Measurements from ENCODE around the gene BARX1.
A peak's percentile ranks its signal among the peaks of the same experiment; 100 is the strongest.
"Not testable (repeated sequence)": the region's sequence is repeated elsewhere in the genome, so short reads cannot be mapped to it uniquely, and the experiment has no call there.

Gene BARX1, protein sequence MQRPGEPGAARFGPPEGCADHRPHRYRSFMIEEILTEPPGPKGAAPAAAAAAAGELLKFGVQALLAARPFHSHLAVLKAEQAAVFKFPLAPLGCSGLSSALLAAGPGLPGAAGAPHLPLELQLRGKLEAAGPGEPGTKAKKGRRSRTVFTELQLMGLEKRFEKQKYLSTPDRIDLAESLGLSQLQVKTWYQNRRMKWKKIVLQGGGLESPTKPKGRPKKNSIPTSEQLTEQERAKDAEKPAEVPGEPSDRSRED
- long read RNA-seq, donor 1, partial matches to known transcripts: 0 of 1 reads
- long read RNA-seq, donor 1, other reads (novel, unspliced or antisense): 0 of 1 reads
- long read RNA-seq, donor 2: 0 reads
- long read RNA-seq, donor 3: 0 reads
- long read RNA-seq, donor 4: 0 reads
- long read RNA-seq, donor 5, partial matches to known transcripts: 0 of 2 reads
- long read RNA-seq, donor 5, other reads (novel, unspliced or antisense): 0 of 2 reads
- long read RNA-seq, donor 6: 0 reads
- long read RNA-seq, donor 7, partial matches to known transcripts: 0 of 1 reads
- long read RNA-seq, donor 7, other reads (novel, unspliced or antisense): 0 of 1 reads
- long read RNA-seq, donor 8: 0 reads

DNA sequence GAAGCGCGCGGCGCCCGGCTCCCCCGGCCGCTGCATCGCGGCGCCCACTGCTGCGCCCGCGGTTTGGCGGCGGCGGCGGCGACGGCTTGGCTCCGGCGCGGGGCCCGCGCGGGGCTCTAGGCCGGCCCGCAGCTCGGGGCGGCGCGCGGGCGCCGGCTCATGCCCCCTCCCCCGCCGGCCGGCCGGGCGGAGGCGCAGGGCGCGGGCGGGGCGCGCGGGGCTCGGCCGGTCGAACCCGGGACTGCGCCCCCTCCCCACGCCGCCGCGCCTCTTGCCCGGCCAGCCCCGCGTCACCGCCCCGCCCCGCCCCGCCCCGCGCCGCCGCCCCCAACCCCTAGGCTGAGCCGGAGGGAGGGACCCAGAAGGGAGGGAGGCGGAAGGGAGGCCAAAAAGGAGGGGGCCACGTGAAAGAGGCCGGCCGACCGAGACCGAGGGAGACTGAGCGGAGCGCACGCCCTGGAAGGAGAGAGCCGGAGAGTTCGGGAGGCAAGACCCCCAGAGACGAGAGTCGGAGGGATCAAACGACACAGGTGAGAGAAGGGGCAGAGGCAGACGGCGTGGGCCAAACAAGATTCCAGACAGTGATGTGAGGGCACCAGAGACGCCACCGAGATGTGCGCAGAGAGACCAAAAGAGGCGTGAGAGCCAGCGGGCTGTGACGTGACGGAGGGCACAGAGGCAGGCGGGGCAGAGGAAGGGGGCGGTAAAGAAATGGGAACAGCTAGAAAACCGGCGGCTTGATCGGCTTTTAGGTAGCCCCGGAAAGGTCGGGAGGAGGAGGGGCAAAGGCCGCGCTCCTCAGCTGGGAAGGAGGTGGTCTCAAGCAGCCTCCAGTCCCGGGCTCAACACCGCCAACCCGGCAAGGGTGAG is at the start of gene BARX1:
Gene BARX1 (minus strand): TSS at position 245 of the 870 bp plus-strand sequence. CDS start 209 bp downstream, at position 36.
- peak; percentile 67 for DNase-seq

DNA sequence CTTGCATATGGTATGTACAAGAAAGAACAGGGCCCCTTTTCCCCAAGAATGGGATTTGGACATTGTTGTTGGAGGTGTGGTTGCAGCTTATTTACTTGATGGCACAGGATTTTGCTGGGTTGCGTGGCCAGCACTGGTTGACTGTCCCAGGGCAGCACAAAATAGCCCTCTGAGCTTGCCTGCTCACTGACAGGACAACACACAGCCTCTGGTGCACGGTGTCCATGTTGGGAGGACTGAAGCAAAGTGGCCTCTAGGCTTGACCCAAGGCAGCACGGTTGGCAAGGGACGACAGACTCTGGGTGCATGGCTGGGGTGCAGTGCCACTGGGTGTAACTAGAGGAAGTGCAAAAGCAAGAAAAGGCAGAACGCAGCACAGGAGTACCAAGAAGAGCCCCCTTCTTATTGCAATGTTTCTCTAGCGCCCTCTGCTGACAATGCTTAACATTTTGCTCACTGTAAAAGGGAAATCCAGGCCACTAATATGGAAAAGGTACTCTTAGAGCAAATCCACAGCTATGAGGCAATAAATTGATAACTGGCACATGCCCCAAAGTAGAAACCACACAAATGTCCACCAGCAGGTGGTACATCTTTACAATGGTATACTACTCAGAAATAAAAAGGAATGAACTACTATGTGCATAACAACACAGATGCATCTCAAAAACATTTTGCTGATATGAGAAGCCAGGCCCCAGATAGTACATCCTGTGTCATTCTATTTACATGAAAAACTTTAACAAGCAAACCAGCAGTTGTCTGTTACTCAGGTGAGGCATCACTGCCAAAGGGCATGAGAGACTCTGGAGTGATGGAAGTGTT is 47.4 kb upstream of the BARX1 start:
- peak; percentile 35 for DNase-seq

DNA sequence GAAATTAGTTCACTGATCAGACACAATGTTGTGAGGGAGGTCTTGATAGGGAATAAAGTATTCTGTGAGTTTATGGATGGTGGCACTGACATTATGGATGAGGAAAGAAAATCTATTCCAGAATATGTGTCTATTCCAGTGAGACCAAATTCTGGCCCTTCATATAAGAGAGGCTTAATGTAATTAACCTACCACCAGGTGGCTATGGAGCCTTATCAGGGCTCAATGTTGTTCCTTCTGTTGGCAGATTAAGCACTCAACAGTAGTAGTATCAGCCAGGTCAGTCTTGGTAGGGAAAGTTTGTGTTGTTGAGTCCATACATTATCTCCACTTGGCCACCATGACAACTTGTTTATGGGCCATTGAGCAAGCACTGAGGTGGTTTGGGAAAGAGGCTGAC is 41.7 kb upstream of the BARX1 start:
- DNase-seq: no peak

DNA sequence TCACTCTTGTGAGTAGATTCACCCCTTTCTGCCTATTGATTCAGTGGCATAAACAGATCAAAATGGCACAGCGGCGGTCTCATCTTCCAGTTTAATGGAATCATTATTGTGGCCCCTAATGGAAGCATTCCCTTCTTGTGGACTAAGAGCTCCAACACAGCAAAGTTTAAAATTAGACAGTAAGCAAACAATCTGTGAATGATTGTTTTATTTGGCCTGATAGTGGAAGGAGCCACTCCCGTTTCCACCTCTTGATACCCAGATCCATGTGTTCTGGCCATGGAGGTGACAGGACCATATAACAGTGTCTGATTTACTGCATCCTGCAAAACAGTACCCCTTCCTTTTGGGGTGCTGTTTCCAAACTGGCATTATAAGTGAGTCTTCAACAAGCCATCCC is 41.2 kb upstream of the BARX1 start:
- no peak for DNase-seq

DNA sequence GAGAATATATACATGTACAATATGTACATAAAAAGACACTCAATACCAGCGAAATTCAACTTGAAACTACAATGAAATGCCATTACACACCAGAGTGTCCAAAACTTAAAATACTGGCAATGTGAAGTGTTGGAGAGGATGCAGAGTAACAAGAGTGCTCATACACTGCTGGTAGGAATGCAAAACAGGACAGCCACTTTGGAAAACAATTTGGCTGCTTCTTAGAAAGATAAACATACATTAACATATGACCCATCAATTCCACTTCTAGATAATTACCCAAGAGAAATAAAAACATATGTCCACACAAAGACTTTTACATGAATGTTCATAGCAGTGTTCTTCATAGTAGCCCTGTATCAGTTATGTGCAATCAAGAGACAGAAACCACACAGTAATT is 39.4 kb upstream of the BARX1 start:
- DNase-seq: no peak

DNA sequence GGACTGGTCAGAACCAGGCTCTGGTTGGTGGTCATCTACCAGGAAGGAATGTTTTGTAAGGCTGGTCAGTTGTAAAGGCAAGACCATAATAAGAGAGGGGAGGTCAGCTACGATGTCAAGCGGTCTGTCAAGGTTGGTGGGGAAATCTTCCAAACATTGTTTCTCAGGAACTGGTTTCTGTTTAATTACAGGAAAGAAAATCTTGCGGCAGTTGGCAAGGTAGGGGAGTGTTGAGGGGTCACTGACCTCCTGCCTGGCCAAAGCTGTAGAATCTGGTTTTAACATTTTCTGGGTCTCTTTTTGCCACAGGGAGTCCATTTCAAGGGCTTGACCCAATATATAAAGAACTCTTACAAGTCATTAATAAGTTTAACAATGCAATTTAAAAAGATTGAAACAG is 39.0 kb upstream of the BARX1 start:
- DNase-seq: no peak

DNA sequence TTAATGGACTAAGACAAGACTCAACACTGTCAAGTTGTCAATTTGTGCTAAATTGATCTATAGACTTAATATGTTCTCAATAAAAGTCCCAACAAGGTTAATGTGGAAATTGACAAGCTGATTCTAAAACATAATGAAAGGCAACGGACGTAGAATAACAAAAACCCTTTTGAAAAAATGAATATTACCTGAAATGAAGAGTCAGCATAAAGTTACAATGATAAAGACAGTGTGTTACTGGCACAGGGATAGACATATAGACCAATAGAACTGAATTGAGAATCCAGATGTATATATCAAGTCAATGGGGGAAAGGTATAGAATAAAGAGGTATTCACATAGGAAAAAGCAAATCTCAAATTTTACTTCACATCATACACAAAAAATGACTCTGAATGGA is 37.7 kb upstream of the BARX1 start:
- no peak for DNase-seq

DNA sequence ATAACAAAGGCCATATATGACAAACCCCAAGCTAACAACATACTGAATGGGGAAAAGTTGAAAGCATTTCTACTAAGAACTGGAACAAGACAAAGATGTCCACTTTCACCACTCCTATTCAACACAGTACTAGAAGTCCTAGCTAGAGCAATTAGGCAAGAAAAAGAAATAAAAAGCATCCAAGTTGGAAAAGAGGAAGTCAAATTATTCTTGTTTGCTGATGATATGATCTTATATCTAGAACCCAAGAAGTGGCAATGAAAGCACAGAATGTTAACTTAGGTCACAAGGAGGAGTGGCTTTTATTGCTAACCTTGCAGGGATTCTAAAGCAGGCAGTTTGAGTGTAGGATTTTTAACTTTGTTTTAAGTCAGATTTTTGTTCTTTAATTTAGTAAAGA is 35.3 kb upstream of the BARX1 start:
- DNase-seq: no peak

DNA sequence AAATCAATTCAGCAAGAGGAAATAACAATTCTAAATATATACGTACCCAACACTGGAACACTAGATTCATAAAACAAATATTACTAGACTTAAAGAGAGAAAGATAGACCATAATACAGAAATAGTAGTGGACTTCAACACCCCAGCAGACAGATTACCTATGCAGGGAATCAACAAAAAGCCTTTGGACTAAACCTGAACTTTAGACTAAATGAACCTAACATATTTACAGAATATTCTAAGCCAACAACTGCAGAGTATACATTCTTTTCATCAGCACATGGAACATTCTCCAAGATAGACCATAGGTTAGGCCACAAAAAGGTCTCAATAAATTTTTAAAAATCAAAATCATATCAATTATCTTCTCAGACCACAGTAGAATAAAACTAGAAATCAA is 32.9 kb upstream of the BARX1 start:
- no peak for DNase-seq

DNA sequence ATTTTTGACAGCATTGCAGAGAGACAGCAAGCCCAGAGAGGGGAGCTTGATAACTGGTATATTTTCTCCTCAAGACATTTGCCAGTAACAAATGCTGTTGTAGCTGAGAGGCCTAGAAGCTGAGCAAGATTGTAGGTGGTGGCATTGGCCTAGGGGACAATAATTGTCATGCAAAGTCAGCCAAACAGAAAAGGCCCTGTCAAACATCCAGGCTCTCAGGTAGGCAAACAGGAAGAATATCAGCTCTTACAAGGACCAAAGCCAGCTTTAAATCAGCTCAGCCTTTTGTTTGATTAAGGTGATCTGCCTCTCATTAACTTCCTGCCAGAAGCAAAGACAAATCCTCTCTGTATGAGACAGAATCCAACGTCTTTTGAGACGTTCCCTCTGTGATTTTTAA is 29.7 kb upstream of the BARX1 start:
- no peak for DNase-seq

DNA sequence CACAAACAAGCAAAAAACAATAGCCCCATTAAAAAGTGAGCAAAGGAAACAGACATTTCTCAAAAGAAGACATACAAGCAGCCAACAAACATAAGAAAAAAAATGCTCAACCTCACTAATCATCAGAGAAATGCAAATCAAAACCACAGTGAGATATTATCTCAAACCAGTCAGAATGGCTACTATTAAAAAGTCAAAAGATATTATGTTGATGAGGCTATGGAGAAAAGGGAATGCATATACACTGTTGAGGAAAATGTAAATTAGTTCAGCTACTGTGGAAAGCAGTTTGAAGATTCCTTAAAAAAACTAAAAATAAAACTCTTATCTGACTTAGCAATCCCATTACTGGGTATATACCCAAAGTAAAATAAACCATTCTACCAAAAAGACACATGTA is 28.7 kb upstream of the BARX1 start:
- DNase-seq: no peak

DNA sequence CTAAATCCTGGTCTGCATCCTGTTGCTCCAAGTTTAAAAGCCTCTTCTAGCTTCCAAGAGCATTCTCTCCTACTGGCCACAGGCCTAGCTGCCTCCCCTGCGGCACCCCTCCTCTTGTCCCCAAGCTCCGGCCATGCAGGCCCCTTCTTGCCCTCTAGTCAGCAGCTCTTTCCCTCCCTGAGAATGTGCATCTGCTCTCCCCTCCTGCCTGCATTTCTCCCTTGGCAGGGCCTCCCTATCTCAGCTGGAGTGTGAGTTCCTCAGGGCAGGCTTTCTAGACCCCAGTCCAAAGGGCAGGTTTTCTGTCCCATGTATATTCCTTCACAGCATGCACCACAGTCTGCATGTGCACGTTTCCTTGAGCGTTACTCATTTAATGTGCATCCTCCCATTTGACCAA is 24.6 kb upstream of the BARX1 start:
- DNase-seq: no peak

DNA sequence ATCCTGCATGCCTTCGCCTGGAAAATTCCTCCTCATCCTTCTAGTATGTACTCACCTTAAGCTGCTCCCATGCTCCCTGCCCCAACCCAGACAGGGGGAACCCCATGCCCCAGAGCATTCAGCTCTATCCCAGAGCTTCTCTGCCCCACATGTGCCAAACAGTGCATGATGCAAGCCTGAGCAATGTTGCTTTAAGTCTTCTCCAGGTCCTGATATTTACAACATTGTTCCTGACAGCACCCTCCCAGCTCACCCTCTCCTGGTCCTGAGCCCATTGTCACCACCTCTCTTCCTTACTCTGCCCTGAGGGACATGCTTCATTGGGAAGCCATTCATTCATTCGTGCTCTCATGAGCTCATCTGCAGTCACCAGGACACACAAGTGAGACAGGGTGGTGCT is 23.4 kb upstream of the BARX1 start:
- DNase-seq: no peak

DNA sequence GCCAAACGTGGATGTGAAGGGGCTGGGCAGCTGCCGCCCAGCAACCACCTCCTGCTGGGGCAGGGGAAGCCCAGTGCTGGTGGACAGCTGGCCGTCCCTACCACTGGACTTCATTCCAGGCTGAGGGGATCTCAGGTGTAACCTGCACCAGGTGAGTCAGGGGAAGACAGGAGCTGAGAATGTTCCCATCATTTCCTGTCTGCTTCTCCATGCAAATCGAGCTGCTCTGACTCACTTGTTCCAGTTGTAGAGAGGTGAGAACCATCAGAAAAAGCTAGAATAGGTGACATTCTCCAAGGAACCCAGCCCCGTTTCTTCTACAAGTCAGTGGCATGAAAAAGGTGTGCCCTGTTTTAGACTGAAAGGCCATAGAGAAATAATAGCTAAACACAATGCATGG is 21.8 kb upstream of the BARX1 start:
- no peak for DNase-seq

DNA sequence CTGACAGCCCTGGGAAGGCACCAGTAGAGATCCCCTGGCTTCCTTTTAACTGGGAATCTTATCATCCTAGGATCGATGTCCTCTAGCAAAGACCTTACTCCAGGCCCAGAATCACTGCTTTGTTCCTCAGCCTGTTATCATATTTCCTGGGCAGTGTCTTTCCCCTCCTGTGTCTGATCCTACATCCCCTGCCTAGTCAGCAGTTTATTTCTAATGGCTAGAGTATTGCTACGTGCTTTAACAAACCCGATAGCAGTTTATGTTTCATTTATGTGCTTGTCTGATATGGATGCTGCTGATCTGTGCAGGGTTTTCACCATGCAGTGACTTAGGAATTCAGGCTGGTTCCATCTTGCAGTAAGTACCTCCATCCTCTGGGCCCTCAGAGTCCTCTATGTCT is 20.9 kb upstream of the BARX1 start:
- no peak for DNase-seq

DNA sequence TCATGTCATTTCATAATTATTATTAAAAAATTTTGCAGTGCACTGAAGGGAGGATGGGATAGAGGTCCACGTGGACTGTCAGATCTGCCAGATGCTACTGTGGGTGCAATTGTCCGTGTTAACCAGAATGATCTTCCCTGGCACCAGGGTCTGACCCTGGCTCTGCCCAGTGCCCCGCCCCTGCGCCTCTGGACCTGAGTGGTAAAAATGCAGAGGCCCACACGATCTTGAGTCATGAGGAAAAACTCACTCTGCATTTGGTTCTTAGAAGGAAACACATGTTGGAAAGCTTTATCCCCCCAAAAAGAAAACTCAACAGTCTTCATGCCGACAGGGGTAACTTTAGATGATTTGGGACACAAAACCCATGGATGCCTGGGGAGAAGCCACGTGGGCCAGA is 20.1 kb upstream of the BARX1 start:
- no peak for DNase-seq

DNA sequence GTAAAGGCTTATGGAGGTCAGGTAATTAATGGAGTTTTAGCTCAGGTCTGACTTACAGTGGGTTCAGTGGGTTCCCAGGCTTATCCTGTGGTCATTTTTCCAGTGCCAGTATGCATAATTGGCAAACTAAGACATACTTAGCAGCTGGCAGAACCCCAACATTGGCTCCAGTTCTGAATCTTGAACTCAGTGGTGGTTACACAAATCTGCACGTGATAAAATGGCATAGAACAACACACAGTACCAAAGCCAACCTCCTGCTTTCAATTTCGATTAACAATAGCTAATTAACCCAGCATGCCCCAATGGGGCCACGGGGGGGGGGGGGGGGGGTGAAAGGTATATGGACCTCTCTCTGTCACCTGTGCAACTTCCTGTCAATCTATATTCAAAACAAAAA is 19.0 kb upstream of the BARX1 start:
- no peak for DNase-seq

DNA sequence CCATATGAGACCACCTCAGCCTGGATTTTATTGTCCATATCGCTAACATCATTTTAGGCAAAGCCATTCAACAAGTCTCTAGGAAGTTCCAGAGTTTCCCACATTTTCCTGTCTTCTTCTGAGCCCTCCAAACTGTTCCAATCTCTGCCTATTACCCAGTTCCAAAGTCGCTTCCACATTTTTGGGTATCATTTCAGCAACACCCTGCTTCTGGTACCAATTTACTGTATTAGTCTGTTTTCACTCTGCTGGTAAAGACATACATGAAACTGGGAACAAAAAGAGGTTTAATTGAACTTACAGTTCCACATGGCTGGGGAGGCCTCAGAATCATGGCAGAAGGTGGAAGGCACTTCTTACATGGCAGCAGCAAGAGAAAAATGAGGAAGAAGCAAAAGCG is 17.5 kb upstream of the BARX1 start:
- DNase-seq: not testable (repeated sequence)

DNA sequence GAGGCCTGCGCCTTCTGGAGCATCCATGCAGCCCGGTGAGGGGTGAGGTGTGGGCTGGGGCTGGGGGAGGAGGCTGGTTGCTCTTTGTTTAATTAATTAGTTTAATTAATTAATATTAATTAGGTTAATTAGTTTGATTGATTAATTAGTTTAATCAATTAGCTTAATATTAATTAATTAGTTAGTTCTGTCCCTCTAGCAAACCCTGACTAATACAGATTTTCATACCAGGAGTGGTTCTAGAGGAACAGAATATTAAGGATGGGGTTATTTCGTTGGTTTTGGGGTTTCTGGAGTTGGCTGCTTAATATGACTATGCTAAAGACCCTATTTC is 14.1 kb upstream of the BARX1 start:
- DNase-seq: no peak

DNA sequence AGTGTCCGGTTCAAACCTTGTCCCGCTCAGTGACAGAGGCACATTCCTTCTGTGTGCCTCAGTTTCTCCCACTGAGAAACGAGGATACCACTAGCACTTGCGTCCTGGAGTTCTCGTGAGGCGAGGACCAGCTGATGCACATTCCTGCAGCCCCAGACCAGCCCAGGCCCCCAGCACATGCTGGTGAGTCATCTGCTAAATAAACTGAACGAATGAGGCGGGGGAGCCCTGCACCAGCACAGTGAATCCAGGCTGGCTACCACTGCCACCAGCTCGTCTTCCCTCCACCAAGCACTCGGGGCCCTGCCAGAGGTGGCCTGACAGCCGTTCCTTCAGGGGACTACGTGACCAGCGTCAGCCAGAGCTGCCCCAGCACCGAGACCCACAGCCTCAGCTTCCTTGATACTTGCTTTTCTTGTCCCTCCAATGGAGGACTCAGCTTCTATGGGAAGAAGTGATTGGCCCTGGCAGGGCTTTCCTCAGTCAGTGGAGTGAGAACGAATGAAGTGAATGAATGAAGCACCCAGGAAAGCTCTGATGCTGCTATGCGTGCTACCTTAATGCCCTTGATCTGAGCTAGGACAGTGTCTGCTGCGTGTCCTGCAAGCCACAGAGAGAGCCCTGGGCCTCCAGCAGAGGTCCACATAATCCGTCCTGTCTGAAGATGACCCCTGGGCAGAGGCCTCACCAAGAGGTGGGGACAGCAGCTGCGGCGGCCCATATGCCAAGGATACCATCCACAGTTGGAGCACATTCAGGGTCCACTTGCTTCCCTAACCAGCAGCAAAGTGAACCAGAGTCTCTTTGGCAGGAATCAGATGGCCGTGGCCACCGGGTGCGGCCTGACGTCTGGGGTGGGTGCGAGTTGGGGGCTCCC is 13.5 kb upstream of the BARX1 start:
- DNase-seq: no peak

DNA sequence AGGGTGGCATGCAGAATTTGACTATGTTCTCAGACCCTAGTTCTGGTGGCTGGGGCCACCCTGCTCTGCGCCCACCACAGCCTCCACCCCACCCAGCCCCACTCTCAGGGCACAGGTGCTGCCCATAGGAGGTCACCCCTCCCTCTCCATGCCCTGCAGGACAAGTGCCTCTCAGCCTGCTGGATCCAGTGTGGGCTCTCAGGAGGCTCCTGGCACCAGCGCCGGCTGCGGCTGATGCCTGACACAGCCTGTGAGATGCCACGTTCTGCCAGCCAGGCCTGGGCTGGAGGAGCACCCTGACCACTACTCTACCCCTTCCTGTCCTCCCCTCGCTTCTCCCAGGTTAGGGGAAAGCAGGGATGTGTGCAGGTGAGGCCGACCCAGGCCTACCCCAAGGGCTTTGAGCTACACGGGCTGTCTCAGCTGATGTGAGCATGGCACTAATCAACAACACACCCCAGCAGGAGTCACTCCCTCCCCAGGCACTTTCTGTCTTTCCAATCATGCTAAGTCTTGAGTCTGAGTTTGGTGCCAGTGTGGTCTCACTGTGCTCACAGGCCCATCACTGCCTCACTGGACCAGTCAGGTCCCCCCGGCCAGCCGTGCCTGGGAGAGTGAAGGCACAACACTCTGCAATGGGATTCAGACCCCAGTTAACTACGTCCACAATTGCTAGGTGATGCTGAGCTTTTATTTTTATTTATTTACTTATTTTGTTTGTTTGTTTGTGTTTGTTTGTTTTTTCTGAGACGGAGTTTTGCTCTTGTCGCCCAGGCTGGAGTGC is 12.1 kb upstream of the BARX1 start:
- no peak for DNase-seq

Measured in right kidney (tissue), 9 donors.